Lower leg skin (tissue), 4 donors: ENCODE measurements around the gene ENAH. TPM values are rescaled to one million over a fixed set of nuclear protein-coding genes. Genes with fewer than 3 reads are reported as not detected.

Source experiments
- DNase-seq, 2 donors: peaks; one replicate each; pipeline ENCODE4 v3.0.0-alpha.2; 2019; ENCODE audit warnings: low spot score in 2 of 2
- H3K4me3 ChIP-seq: fragments of 200-600 bp; sonication (generic); 2 replicates; pipeline ENCODE4 v1.5.1; 2017; ENCODE audit warnings: mild to moderate bottlenecking, low read depth; ENCODE audit not compliant: poor library complexity, severe bottlenecking
- POLR2A ChIP-seq, 2 donors: fragments of 450-650 bp; IDR thresholded peaks; one replicate each; pipeline ENCODE4 v1.6.1; 2016 to 2017; ENCODE audit warnings: antibody characterized with exemption in 2 of 2, mild to moderate bottlenecking in 1 of 2, moderate library complexity in 1 of 2
- WGBS, 2 donors: methylation state at CpG; one replicate each; pipeline ENCODE4 v1.1.5; 2018; 5-methylcytosine and 5-hydroxymethylcytosine counted together
- intact Hi-C: fragments of 100-400 bp; cut with DNase I; formaldehyde crosslinking; loops from one replicate; pipeline ENCODE4 v1.15.0; 2023; ENCODE audit warnings: low total_unique reads
- total RNA-seq, 4 donors: library from RNA; depleted of rRNA; stranded (reverse); fragments of >200 nt; gene quantifications; one replicate each; pipeline ENCODE4 v1.1.0, GENCODE V29; 2016
- TF ChIP-seq, protein P1 (sequence below), 3 donors: fragments of 450-650 bp; IDR thresholded peaks; one replicate each; pipeline ENCODE4 v1.5.1; 2016; ENCODE audit warnings: antibody characterized with exemption in 3 of 3, mild to moderate bottlenecking in 3 of 3, moderate library complexity in 2 of 3

The ENAH gene
- total RNA-seq, 4 donors from 2014 or later: 32.5 to 37.4 (median 35.2) TPM

GRCh38 chr1:225447650-225448089 is 205.3 kb downstream of the ENAH start:
- H3K4me3 ChIP-seq: no peak overlapping the region
- intact Hi-C loops: no loop called here
- TF ChIP-seq, protein P1, sequence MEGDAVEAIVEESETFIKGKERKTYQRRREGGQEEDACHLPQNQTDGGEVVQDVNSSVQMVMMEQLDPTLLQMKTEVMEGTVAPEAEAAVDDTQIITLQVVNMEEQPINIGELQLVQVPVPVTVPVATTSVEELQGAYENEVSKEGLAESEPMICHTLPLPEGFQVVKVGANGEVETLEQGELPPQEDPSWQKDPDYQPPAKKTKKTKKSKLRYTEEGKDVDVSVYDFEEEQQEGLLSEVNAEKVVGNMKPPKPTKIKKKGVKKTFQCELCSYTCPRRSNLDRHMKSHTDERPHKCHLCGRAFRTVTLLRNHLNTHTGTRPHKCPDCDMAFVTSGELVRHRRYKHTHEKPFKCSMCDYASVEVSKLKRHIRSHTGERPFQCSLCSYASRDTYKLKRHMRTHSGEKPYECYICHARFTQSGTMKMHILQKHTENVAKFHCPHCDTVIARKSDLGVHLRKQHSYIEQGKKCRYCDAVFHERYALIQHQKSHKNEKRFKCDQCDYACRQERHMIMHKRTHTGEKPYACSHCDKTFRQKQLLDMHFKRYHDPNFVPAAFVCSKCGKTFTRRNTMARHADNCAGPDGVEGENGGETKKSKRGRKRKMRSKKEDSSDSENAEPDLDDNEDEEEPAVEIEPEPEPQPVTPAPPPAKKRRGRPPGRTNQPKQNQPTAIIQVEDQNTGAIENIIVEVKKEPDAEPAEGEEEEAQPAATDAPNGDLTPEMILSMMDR (IDR thresholded peaks at IDR 0.05): no peak
- TF ChIP-seq POLR2A (IDR thresholded peaks at IDR 0.05): no peak
- no peak for DNase-seq
- WGBS, 2 donors: 50 to 53% methylated on average over 8 of the region's 8 CpGs

DNA sequence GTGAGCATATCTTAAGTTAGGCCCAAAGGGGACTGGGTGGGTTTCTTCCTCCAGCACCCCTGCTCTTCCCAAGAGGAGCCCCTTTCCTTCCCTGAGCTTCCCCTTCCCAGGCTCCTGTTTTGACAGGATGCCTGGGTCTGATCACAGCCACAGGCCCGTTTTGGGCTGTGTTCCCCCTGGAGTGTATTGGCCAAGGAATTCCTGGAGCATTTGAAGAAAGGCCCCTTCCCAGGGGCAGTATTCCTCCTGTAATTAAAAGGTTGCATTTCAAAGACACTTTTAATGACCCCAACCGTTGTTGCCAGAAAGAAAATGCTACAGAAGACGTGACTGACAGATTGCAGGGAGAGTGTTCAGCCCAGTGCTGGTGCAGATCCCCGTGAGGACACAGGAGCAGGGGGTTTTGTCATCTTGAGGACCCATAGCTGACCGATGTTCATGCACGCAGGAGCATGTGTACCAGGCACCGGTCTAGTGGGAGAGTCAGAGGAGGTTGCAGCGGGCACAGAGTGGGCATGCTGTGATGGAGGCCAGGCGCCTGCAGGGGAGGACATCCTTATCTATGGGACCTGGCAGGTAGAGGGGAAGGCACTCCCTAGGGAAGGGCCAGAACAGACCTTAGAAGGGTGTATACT is 205.8 kb downstream of the ENAH start:
- TF ChIP-seq POLR2A (IDR thresholded peaks at IDR 0.05): no peak
- TF ChIP-seq, protein P1 (IDR thresholded peaks at IDR 0.05): no peak
- intact Hi-C loops: no loop called here
- H3K4me3 ChIP-seq: no peak overlapping the region
- WGBS, 2 donors: 67 to 72% methylated on average over 9 of the region's 9 CpGs
- no peak for DNase-seq

GRCh38 chr1:225446595-225446960 is 206.3 kb downstream of the ENAH start:
- 59 to 78% methylated on average over 7 of the region's 7 CpGs for WGBS, 2 donors
- intact Hi-C loops: no loop called here
- DNase-seq: peak in 1 of 2 donors; percentile 77
- TF ChIP-seq, protein P1 (IDR thresholded peaks at IDR 0.05): no peak
- TF ChIP-seq POLR2A (IDR thresholded peaks at IDR 0.05): no peak
- no peak overlapping the region for H3K4me3 ChIP-seq

- H3K4me3 ChIP-seq: no peak overlapping the region
- peak in 1 of 2 donors; percentile 64 for DNase-seq
- TF ChIP-seq, protein P1 (IDR thresholded peaks at IDR 0.05): no peak
- no peak for TF ChIP-seq POLR2A (IDR thresholded peaks at IDR 0.05)
- intact Hi-C loops: no loop called here
- WGBS, 2 donors: 48% methylated on average over 9 of the region's 9 CpGs
Measured at GRCh38 chr1:225445639-225446594, 207.0 kb downstream of the ENAH start.

- intact Hi-C loops: no loop called here
- WGBS, 2 donors: 84 to 87% methylated on average over 3 of the region's 3 CpGs
- no peak for DNase-seq
- TF ChIP-seq, protein P1 (IDR thresholded peaks at IDR 0.05): no peak
- no peak for TF ChIP-seq POLR2A (IDR thresholded peaks at IDR 0.05)
- H3K4me3 ChIP-seq: no peak overlapping the region
Measured at GRCh38 chr1:225442123-225442505, 210.8 kb downstream of the ENAH start.
